H1 (cell line): ENCODE data around the gene GLP1R. TPM values are rescaled to one million over a fixed set of nuclear protein-coding genes. Genes with fewer than 3 reads are reported as not detected.

Experiments
- CTCF ChIA-PET: fragments of 300-600 bp; sonication (Branson Sonifier 250); formaldehyde crosslinking; loops from one replicate; lab custom pipeline; 2021; ENCODE audit not compliant: partially characterized antibody; lab: Charles Lee
- POLR2A ChIA-PET: fragments of 300-600 bp; sonication (Branson Sonifier 250); formaldehyde crosslinking; loops from one replicate; lab custom pipeline; 2021; ENCODE audit warnings: inconsistent platforms; ENCODE audit not compliant: partially characterized antibody; lab: Charles Lee
- DNase-seq, 2 experiments: peaks; one replicate each; pipeline versions ENCODE4 v3.0.0 to v3.0.0-alpha.2; 2010 to 2022; ENCODE audit warnings: low spot score in 2 of 2, low read depth in 1 of 2, mixed read lengths in 1 of 2
- FAIRE-seq: peaks from 2 replicates; lab custom pipeline; 2011; peaks lifted over from hg19 to GRCh38; lab: Jason Lieb, UNC
- H2AFZ ChIP-seq: 2 replicates; pipeline ENCODE4 v1.8.1; 2012; ENCODE audit warnings: low read length, inconsistent platforms
- H2AK5ac ChIP-seq: 2 replicates; pipeline ENCODE4 v1.6.1; 2013; ENCODE audit warnings: low read depth, low read length
- H2BK120ac ChIP-seq: replicated peaks from 2 replicates; pipeline ENCODE3; 2013; ENCODE audit warnings: low read depth, low read length, inconsistent platforms
- H2BK12ac ChIP-seq: 2 replicates; pipeline ENCODE4 v1.6.1; 2013; ENCODE audit warnings: low read depth, low read length
- H2BK15ac ChIP-seq: 2 replicates; pipeline ENCODE4 v1.6.1; 2013; ENCODE audit warnings: low read length
- H2BK20ac ChIP-seq: 2 replicates; pipeline ENCODE4 v1.6.1; 2013; ENCODE audit warnings: low read length
- H2BK5ac ChIP-seq: 2 replicates; pipeline ENCODE4 v1.6.1; 2013; ENCODE audit warnings: low read depth, low read length
- H3K14ac ChIP-seq: 2 replicates; pipeline ENCODE4 v1.6.1; 2013; ENCODE audit warnings: inconsistent platforms; ENCODE audit not compliant: insufficient read length
- H3K18ac ChIP-seq: 2 replicates; pipeline ENCODE4 v1.6.1; 2013; ENCODE audit warnings: low read length; ENCODE audit errors: extremely low read depth
- H3K23ac ChIP-seq: 2 replicates; pipeline ENCODE4 v1.6.1; 2013; ENCODE audit warnings: inconsistent platforms; ENCODE audit not compliant: insufficient read length
- H3K23me2 ChIP-seq: 2 replicates; pipeline ENCODE4 v1.6.1; 2013; ENCODE audit warnings: low read depth, low read length
- H3K27ac ChIP-seq: 2 replicates; pipeline ENCODE4 v1.6.1; 2011; ENCODE audit warnings: low read depth, low read length, inconsistent platforms
- H3K27me3 ChIP-seq, 4 experiments: replicated peaks in 1 of 4; 1 replicate in 1 of 4; 2 replicates in 3 of 4; pipeline versions ENCODE4 v1.6.1 to v1.8.1; 2011 to 2013; ENCODE audit warnings: low read length in 3 of 4, mild to moderate bottlenecking in 3 of 4, inconsistent platforms in 2 of 4, mixed read lengths in 2 of 4, moderate library complexity in 1 of 4; ENCODE audit not compliant: control insufficient read depth in 3 of 4, insufficient read depth in 3 of 4; ENCODE audit errors: extremely low read depth in 1 of 4
- H3K36me3 ChIP-seq, 4 experiments: 2 replicates each; pipeline versions ENCODE4 v1.6.1 to v1.8.1; 2011 to 2013; ENCODE audit warnings: mild to moderate bottlenecking in 4 of 4, low read length in 3 of 4, moderate library complexity in 2 of 4, control low read depth in 1 of 4, inconsistent platforms in 1 of 4; ENCODE audit not compliant: insufficient read depth in 4 of 4, control insufficient read depth in 2 of 4
- H3K4ac ChIP-seq: replicated peaks from 2 replicates; pipeline ENCODE3; 2013; ENCODE audit warnings: low read length, low read depth, mixed read lengths, inconsistent platforms; ENCODE audit not compliant: insufficient read length
- H3K4me1 ChIP-seq, 4 experiments: replicated peaks in 1 of 4; 1 replicate in 1 of 4; 2 replicates in 3 of 4; pipeline versions ENCODE4 v1.6.1 to v1.8.1; 2011 to 2013; ENCODE audit warnings: low read length in 3 of 4, inconsistent platforms in 2 of 4, mixed read lengths in 1 of 4; ENCODE audit not compliant: insufficient read depth in 4 of 4, control insufficient read depth in 3 of 4
- H3K4me2 ChIP-seq, 2 experiments: 2 replicates each; pipeline versions ENCODE4 v1.6.1 to v1.8.1; 2011 to 2013; ENCODE audit warnings: low read depth in 2 of 2, low read length in 2 of 2, control low read depth in 1 of 2, inconsistent platforms in 1 of 2, mild to moderate bottlenecking in 1 of 2; ENCODE audit not compliant: insufficient read depth in 1 of 2
- H3K4me3 ChIP-seq, 4 experiments: fragments of 200-600, 300-600 bp in 1 of 4; sonication (generic), shearing (Covaris generic), sonication (Bioruptor Twin) in 1 of 4; 2 replicates each; pipeline versions ENCODE4 v1.5.1 to v1.8.1; 2011 to 2016; ENCODE audit warnings: low read length in 4 of 4, low read depth in 3 of 4, control low read depth in 2 of 4, inconsistent platforms in 2 of 4, mild to moderate bottlenecking in 2 of 4, mixed read lengths in 1 of 4, moderate library complexity in 1 of 4; ENCODE audit not compliant: insufficient read depth in 2 of 4; ENCODE audit errors: extremely low read depth in 1 of 4
- H3K56ac ChIP-seq: replicated peaks from 2 replicates; pipeline ENCODE3; 2013; ENCODE audit warnings: low read depth, mild to moderate bottlenecking, mixed read lengths, low read length, inconsistent platforms; ENCODE audit not compliant: insufficient read length
- H3K79me1 ChIP-seq: 2 replicates; pipeline ENCODE4 v1.6.1; 2013; ENCODE audit warnings: low read depth, low read length, control low read depth
- H3K79me2 ChIP-seq, 2 experiments: 2 replicates each; pipeline versions ENCODE4 v1.6.1 to v1.8.1; 2012 to 2013; ENCODE audit warnings: low read length in 2 of 2, mild to moderate bottlenecking in 2 of 2, inconsistent platforms in 1 of 2; ENCODE audit not compliant: insufficient read depth in 2 of 2, control insufficient read depth in 1 of 2
- H3K9ac ChIP-seq, 4 experiments: replicated peaks in 1 of 4; 1 replicate in 1 of 4; 2 replicates in 3 of 4; pipeline versions ENCODE4 v1.6.1 to v1.8.1; 2011 to 2013; ENCODE audit warnings: low read depth in 3 of 4, low read length in 3 of 4, control low read depth in 2 of 4, mild to moderate bottlenecking in 2 of 4, moderate library complexity in 2 of 4, inconsistent platforms in 1 of 4; ENCODE audit errors: extremely low read depth in 1 of 4
- H3K9me3 ChIP-seq, 2 experiments: 2 replicates each; pipeline versions ENCODE4 v1.6.1 to v1.8.1; 2012 to 2013; ENCODE audit warnings: mild to moderate bottlenecking in 2 of 2, moderate library complexity in 2 of 2, control low read depth in 1 of 2, inconsistent platforms in 1 of 2, low read depth in 1 of 2, low read length in 1 of 2, mixed read lengths in 1 of 2; ENCODE audit not compliant: insufficient read depth in 2 of 2
- H4K20me1 ChIP-seq, 2 experiments: replicated peaks in 1 of 2; 2 replicates each; pipeline versions ENCODE3 to v1.8.1; 2011 to 2013; ENCODE audit warnings: inconsistent platforms in 2 of 2, low read length in 2 of 2, mild to moderate bottlenecking in 1 of 2; ENCODE audit not compliant: insufficient read depth in 2 of 2, control insufficient read depth in 1 of 2
- H4K5ac ChIP-seq: 2 replicates; pipeline ENCODE4 v1.6.1; 2013; ENCODE audit warnings: low read length, low read depth, mixed read lengths, inconsistent platforms; ENCODE audit not compliant: insufficient read length
- H4K8ac ChIP-seq: 2 replicates; pipeline ENCODE4 v1.8.0; 2013; ENCODE audit warnings: mild to moderate bottlenecking, moderate library complexity, low read length, inconsistent platforms; ENCODE audit not compliant: insufficient read depth; ENCODE audit errors: extremely low read depth
- H4K91ac ChIP-seq: replicated peaks from 2 replicates; pipeline ENCODE3; 2013; ENCODE audit warnings: low read length, mixed read lengths, inconsistent platforms; ENCODE audit not compliant: insufficient read length
- CBX5 ChIP-seq: fragments of 300-800, 300-1000 bp; sonication (generic); IDR thresholded peaks from 2 replicates; pipeline ENCODE4 v1.7.1; 2016; ENCODE audit warnings: antibody characterized with exemption, low read length, low read depth
- EZH2 ChIP-seq: fragments of 200-600 bp; sonication (generic); IDR thresholded peaks from 2 replicates; pipeline ENCODE4 v1.7.1; 2012; ENCODE audit warnings: low read depth, mild to moderate bottlenecking, moderate library complexity, low read length, inconsistent platforms; ENCODE audit not compliant: severe bottlenecking
- HDAC6 ChIP-seq: IDR thresholded peaks from one replicate; pipeline ENCODE4 v1.7.1; 2012; ENCODE audit warnings: low read depth, mild to moderate bottlenecking, inconsistent platforms, low read length, moderate library complexity
- RNF2 ChIP-seq: fragments of 200-900, 300-1000 bp; sonication (generic); IDR thresholded peaks from 2 replicates; pipeline ENCODE4 v1.7.1; 2016; ENCODE audit warnings: borderline replicate concordance, low read depth, mild to moderate bottlenecking, antibody characterized with exemption, low read length; ENCODE audit not compliant: poor library complexity, severe bottlenecking; ENCODE audit errors: missing control alignments
- SIN3A ChIP-seq, 2 experiments: IDR thresholded peaks in 1 of 2; conservative IDR thresholded peaks in 1 of 2; 2 replicates each; pipeline ENCODE4 v1.6.1; 2011 to 2012; ENCODE audit warnings: low read length in 2 of 2, improper control_type of control experiment in 1 of 2, low read depth in 1 of 2, mild to moderate bottlenecking in 1 of 2
- SIRT6 ChIP-seq: IDR thresholded peaks from one replicate; pipeline ENCODE4 v1.7.1; 2012; ENCODE audit warnings: low read length, inconsistent platforms
- WGBS, 2 experiments: shearing (Covaris generic) in 1 of 2; methylation state at CpG; one replicate each; pipeline versions ENCODE4 v1.1.6 to v1.1.7; 2013 to 2015; ENCODE audit warnings: low lambda C conversion rate in 2 of 2, mixed read lengths in 2 of 2, inconsistent platforms in 1 of 2, low coverage in 1 of 2, missing lambda C conversion rate in 1 of 2; ENCODE audit not compliant: insufficient replicate concordance in 2 of 2, insufficient coverage in 1 of 2, insufficient read length in 1 of 2; ENCODE audit errors: extremely low coverage in 1 of 2, missing lambda C conversion rate in 1 of 2; 5-methylcytosine and 5-hydroxymethylcytosine counted together
- polyA plus RNA-seq, 7 experiments: library from polyadenylated mRNA; depleted of rRNA in 3 of 7; stranded (reverse) in 5 of 7; unstranded in 2 of 7; fragments of >200 nt in 5 of 7; fragments of 200-250 nt in 2 of 7; gene quantifications; 1 replicate in 5 of 7; 2 replicates in 1 of 7; 4 replicates in 1 of 7; pipeline versions ENCODE4 v1.2.1 to v1.2.3, GENCODE V29; 2011 to 2013; ENCODE audit warnings: missing spikeins in 2 of 7, mixed read lengths in 2 of 7
- total RNA-seq: library from RNA; stranded (reverse); fragmentation: NEBNext Ultra II Directional; extraction: Animal tissue kit (Norgen Biotek cat#: 25700); gene quantifications from 2 replicates; pipeline ENCODE4 v1.2.1, GENCODE V29; 2021

The GLP1R gene
- total and polyA plus RNA-seq, 2 of the 8 experiments (the other 6 are each of a cell fraction or from before 2014, with no cell fraction given): 2.6 to 2.7 TPM

DNA sequence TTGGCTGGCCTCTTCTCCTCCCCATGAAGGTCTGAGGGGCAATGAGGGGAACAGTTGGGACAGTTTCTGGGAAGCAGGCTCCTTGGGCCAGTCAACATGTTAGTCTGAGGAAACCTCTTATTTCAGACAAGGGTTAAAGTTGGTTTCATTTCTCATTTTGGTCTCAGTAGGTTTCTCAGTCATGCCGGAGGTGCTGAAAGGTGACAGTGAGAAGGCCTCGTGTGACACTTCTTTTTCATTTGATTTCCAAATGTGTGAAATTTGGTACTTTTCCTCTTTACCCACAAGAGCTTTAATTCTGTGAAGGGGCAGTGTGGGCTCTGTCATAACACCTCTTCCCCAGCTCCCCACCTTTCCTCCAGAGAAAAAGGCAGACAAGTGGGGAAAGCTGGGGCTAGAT lies 7.5 kb upstream of the GLP1R start:
- no peak overlapping the region for H2BK120ac ChIP-seq
- H4K8ac ChIP-seq: no peak overlapping the region
- H3K4me3 ChIP-seq: no peak overlapping the region
- H3K4ac ChIP-seq: no peak overlapping the region
- CTCF ChIA-PET: interaction anchor here (0.8 to 4.6 kb wide), 7 partner anchors 11 to 61 kb away, joined by 3 to 27 read pairs (median 4); no protein-coding TSS in a partner anchor
- no peaks in the 10 kb centered on the region for H3K9me3 ChIP-seq
- peaks cover 1% of the 10 kb centered on the region; the same call in 1 of the 2 replicates for H3K23me2 ChIP-seq
- H3K36me3 ChIP-seq: no peaks in the 10 kb centered on the region
- 94% methylated on average over 2 of the region's 2 CpGs; no CpG with 5 or more reads in 1 of the 2 experiments for WGBS, 2 experiments
- H4K5ac ChIP-seq: no peak overlapping the region
- DNase-seq (no peak), FAIRE-seq (no peak)
- H4K91ac ChIP-seq: no peak overlapping the region
- H2BK5ac ChIP-seq: no peak overlapping the region
- H2BK12ac ChIP-seq: no peak overlapping the region
- H3K27ac ChIP-seq: no peak overlapping the region
- no peak overlapping the region for H2AK5ac ChIP-seq
- no peak overlapping the region for H2BK20ac ChIP-seq
- H3K9ac ChIP-seq: no peak overlapping the region
- no peak overlapping the region for H3K23ac ChIP-seq
- no peak overlapping the region for H2BK15ac ChIP-seq
- H3K18ac ChIP-seq: no peak overlapping the region
- H3K79me1 ChIP-seq: no peaks in the 10 kb centered on the region
- POLR2A ChIA-PET: interaction anchor here (1.1 kb wide), 1 partner anchor 14 kb away, joined by 3 read pairs; no protein-coding TSS in a partner anchor
- no peaks in the 10 kb centered on the region for H4K20me1 ChIP-seq
- no peak overlapping the region for H2AFZ ChIP-seq
- H3K4me1 ChIP-seq: no peaks in the 10 kb centered on the region
- peaks cover 0 to 5% (median 0%) of the 10 kb centered on the region in 4 experiments; a peak in 3 of 7 replicates for H3K27me3 ChIP-seq
- no peak overlapping the region for H3K14ac ChIP-seq
- H3K79me2 ChIP-seq: no peaks in the 10 kb centered on the region
- no peak overlapping the region for H3K56ac ChIP-seq
- H3K4me2 ChIP-seq: no peak overlapping the region
- TF ChIP-seq EZH2: no peak
- no peak for TF ChIP-seq HDAC6
- no peak for TF ChIP-seq SIRT6
- TF ChIP-seq CBX5: no peak
- no peak for TF ChIP-seq RNF2
- no peak for TF ChIP-seq SIN3A (conservative IDR thresholded peaks at IDR 0.05 in 1 of 2, IDR thresholded peaks at IDR 0.05 in 1 of 2; ENCODE audit: low read depth in 1 of 2, low read length in 2 of 2)
